NOMO-1 treated with DMSO at 0.1 percent for 48 hours (cell line): ENCODE data around the gene KCNG2.
A peak's percentile ranks its signal among the peaks of the same experiment; 100 is the strongest.

Experiments
- DNase-seq: peaks from one replicate; lab custom pipeline; 2025; ENCODE audit not compliant: unreplicated experiment; lab: John Stamatoyannopoulos, UW

Gene KCNG2

DNA sequence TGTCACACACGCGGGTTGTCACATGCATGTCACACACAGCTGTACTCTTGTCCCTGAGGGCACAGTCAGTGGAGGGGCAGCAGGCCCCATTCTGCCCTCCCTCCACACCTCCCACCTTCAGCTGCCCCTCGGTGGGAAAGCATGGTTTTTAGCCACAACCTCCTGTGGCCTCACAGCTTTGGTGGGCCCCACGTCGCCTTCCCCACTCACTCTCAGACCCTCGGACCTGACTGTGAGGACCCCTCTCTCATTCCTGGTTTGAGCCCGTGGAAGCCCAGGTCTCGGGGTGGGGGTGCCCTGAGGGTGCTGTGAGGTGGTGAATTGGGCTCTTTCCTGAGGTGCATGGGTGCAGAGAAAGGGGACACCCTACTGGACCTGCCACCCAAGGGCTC is 19.9 kb downstream of the KCNG2 start:
- DNase-seq: no peak

DNA sequence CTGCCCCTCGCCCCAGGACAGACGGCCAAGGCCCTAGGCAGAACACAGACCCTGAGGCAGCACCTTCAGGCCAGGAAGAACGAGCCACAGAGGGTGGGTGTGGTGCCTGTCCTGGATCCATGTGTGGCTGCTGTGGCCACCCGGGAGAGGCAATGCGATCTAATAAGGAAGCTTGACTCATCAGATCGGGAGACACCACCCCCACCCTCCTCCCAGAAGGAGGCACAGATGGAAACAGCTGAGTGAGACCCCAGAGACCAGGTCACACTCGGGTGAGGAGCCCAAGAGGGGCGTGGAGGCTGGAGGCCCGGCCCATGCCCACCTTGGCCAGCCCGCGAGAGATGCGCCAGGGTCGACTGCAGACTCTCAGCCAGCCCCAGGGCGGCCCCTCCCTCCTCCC is 20.3 kb downstream of the KCNG2 start:
- no peak for DNase-seq

DNA sequence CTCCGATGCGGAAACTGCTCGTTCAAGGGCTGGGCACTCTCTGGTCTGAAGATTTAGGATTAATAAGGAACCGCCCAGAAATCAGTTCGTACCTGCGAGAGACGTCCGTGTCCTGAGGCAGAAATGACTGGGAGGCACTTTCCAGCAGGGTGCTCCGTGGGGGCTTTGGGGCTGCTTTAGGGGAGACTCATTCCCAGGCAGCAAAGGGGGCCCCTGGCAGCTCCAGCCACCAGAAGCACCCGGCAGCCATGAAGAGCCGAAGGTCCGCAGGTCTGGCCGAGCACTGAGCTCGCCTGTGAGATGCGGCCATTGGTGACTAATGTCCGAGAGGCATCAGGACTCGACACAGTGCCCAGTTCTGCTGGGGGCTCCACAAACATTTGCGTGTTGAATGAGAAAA is 20.9 kb downstream of the KCNG2 start:
- DNase-seq: no peak

DNA sequence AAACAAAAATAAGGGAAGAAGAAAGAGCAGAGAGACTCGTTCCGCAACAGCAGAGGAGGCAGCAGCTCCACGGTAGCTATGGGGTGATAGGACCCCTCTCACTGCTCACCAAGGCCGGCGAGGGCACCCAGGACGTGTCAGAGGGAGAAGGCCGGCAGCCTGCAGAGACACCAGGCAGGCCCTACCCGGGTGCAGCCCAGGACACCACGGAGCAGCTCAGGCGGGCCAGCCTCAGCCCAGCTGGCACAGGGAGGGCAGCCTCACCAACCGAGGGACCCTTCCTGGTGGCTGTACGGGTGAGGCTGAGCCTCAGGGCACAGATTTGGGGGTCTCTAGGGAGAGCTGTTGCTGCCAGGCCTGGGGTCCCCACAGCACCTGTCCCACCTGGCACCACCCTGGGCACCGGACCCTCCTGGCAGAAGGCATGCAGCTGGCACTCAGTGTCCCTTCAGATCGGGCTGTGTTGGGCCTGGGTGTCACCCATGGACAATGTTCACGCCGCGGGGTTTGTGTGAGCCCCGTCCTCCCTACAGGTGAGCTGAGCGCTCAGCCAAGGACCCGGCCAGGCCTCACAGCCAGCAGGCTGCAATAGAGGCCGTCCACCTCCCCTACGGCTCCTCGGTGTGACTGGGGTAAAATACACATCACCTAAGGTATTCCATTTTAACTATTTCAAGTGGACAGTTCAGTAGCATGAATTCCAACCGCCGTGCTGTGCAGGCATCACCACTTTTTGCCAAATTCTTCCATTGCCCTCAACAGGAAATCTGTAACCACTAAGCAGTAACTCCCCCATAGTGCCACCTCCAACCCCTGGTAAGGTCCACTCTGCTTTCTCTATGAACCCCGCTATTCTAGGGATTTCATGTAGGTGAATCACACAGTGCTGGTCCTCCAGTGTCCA is 21.6 kb downstream of the KCNG2 start:
- no peak for DNase-seq

DNA sequence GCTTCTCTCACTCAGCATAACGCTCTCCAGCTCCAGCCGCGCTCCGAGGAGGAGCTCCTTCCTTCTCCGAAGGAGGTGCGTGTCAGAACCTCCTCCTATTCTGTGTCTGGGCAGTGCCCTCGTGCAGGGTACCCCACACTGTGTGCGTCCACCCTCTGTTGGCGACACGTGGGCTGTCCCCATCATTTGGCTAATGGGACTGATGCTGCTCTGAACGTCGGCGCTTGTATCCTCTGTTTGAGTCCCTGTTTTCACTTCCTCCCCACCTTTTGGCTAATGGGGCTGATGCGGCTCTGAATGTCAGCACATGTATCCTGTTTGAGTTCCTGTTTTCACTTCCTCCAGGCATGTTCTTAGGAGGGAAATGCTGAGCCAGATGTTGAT is 22.2 kb downstream of the KCNG2 start:
- peak; percentile 96 for DNase-seq

DNA sequence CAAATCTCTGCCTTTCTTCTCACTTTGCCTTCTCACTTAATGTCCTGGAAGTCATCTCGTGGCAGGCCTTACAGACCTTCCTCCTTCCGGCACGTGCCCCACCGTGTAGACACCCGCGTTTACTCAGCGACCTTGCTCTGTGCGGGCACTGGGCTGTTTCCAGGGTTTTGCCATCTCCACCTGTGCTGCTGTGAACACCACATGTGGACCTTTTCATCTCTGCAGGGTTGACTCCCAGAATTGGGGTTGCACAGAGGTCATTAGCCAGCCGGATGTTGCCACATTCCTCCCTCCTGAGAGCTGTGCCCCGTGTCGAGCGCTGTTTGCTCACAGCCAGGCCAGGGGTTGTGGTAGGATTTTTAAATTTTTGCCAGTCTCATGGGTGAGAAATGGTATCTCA is 25.4 kb downstream of the KCNG2 start:
- DNase-seq: peak; percentile 28

DNA sequence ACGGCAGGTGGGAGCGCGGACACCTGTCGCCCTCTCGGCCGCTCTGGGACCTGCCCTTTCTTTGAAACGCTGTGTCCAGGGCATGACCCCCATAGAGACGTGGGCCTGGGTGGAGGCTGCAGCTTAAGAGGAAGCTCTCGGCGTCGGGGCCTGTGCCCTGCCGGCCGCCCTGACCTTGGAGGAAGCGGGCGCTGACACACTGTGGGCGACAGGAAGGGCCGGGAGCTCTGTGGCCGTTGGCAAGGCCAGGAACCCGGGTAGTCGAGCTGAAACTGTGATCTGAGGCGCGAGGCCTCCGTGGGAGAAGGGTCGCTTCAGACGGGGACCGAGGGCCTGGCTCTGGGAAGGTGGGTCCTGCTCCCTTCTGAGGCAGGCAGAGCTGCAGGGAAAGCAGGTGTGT is 28.2 kb downstream of the KCNG2 start:
- DNase-seq: no peak

DNA sequence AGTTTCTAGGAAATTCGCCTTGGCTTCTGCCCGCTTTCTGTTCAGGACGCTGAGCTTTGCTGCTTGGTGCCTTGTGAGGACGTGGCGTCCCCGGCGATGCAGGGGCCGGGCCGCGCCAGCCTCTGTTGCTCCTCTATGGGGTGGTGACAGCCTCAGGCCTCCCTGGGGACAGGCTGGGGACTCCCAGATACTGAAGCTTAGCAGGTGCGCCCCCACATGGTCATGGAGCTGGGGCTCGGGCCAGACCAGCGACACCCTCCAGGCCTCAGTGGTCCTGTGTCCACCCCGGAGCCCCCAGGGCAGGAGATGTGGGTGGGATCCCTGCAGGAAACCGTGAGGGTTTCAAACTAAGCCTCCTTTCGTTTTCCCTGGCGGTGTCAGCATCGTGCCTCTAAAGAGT is 29.2 kb downstream of the KCNG2 start:
- no peak for DNase-seq

DNA sequence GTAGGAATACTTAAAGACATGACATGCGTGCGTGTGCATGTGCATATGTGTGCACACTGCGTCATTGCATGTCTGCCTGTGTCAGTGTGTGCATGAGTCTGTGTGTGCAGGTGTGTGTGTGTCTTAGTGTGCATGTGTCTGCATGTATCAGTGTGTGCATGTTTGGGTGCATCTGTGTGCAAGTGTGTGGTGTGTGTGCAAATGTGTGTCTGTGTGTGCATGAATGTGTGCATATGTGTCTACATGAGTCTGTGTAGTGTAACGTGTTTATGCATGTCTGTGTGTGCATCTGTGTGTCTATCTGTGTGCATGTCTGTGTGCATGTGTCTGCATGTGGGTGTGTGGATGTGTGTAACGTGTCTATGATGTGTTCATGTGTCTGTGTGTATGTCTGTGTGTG is 30.5 kb downstream of the KCNG2 start:
- no peak for DNase-seq

DNA sequence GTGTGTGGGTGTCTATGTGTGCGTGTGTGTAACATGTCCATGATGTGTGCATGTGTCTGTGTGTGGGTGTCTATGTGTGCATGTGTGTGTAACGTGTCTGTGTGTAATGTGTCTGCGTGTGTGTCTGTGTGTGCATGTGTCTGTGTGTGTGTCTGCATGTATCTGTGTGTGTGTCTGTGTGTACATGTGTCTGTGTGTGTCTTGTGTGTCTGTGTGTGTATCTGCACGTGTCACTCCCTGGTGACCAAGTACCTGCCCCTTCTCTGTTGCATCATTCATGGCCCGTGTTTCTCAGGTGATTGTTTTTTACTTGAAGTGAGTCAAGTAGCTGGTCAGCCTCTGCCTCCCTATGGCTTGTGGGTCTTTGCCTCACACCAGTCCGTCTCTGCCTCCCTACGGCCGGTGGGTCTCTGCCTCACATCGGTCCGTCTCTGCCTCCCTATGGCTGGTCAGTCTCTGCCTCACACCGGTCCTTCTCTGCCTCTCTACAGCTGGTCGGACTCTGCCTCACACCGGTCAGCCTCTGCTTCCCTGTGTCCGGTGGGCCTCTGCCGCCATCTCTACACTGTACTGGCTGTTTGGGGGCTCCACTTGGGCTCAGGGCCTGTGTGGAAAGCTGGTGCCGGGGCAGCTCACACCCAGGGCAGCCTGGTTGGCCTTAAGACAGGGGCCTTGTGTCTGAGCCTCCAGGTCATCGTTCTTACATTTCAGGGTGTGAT is 31.6 kb downstream of the KCNG2 start:
- DNase-seq: no peak

DNA sequence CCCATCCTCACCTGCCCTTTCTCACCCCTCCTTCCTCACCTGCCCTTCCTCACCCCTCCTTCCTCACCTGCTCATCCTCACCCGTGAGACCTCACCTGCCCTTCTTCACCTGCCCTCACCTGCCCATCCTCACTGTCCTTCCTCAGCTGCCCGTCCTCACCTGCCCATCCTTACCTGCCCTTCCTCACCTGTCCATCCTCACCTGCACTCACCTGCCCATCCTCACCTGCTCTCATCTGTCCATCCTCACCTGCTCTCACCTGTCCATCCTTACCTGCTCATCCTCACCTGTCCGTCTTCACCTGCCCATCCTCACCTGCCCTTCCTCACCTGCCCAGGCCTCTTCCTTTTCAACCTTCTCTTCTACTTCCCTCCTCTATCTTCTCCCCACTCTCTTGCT is 34.4 kb downstream of the KCNG2 start:
- DNase-seq: no peak

DNA sequence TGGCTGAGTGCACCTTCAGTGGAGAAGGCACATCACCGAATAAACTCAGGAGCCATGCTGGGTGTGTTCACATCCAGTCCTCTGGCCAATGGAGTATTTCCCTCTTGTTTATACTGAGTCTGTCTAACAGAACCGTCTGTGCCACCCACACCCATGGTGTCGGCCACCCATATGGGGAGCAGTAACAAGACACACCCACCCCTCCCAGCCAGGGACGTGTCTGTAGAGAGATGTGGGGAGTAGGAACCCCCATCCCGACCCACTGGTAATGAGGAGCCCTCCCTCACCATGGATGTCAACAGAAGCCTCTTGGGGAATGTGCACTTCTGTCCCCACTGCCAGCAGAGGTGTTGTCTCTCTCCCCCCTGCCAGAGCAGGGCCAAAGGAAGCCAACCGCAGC is 37.1 kb downstream of the KCNG2 start:
- DNase-seq: no peak

DNA sequence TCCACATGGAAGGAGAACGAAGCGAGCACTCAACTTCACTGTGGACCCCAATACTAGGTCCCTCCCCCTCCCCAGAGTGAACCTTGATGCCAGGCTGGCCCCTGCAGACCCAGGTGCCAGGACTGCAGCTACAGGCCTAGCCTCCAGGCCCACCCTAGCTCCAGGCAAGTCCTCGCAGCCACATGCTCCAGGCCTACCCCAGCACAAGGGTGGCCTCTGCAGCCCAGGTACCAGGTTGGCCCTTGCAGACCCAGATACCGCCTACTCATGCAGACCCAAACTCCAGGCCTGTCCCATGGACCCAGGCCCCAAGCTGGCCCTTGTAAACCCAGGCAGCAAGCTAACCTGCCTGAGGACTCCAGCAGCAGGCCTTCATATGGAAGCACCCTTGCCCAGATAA is 44.2 kb downstream of the KCNG2 start:
- DNase-seq: no peak

DNA sequence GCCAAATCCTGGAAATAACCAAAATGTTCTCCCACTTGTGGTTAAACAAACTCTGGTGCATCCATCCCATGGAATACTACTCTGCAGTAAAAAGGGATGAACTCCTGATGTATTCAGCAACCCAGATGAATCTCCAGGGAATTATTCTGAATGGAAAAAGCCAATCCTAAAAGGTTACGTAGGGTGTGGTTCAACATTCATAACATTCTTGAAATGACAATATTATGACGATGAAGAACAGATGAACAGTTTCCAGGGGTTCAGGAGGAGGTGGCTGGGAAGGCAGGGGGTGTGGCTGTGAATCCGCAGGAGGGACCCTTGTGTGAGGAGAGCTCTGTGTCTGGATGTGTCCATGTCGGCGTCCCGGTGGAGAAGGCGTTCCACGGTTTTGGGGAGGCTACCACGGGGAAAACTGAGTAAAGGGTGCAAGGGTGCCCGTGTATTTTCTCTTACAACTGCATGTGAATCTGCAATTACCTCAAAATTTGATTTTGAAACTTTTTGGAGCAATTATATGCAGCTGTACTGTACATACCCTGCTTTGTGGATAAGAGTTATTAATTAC is 47.3 kb downstream of the KCNG2 start:
- no peak for DNase-seq

DNA sequence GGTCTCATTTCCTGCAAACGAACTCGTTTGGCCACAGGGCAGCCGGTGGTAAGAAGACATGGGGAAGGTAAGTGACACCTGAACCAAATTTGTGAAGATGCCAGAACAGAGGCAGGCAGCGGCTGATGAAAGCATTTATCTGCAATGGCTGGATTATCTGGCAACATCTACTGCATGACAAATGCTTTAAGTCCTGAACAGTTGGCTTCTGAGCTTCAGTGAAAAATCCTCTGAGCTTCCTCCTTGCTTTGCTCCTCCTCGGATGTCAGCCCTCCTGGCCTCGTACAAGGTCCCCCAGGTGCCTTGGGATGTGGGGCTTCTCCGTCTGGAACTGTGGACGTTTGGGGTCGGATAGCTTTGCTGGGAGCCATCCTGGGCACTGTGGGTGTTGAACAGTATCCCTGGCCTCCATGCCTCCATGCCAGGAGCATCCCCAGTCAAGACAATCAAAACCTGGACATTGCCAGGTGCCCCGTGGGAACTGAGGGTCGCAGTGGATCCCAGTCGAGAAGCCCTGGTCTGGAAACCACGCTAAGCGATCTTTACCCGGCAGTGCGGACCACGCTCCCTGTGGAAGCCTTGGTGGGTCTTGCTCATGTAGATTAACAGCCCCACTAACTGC is 49.3 kb downstream of the KCNG2 start:
- no peak for DNase-seq

DNA sequence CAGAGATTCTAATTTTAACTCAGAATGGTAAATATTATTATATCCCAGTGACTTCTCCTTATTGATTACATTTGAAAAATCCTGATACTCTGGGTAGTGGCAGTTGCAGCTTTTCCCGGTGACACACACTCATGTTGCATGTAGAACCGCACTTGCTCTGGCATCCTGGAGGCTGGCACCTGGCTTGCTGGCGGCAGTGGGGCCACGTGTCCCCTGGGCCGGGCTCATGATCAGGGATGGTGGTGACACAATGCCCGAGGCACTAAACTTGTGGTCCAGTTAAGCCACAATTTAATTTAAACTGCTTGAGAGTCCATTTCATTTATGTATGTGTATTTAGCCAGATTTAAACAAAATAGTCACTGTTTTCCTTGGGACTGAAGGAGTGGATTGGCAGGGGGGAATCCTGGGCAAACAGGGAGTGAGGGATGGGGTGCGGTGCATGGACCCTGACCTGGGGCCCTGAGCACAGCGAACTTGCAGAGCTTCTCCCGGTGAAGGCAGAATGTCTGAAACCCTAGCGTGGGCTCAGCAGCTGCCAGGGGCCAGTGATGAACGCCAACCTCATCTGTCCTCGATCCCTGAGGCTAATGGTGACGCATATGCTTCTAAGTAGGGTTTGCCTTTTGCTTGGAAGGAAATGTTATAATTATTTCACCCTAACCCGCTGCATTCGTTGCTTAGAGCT is 50.0 kb downstream of the KCNG2 start:
- no peak for DNase-seq

DNA sequence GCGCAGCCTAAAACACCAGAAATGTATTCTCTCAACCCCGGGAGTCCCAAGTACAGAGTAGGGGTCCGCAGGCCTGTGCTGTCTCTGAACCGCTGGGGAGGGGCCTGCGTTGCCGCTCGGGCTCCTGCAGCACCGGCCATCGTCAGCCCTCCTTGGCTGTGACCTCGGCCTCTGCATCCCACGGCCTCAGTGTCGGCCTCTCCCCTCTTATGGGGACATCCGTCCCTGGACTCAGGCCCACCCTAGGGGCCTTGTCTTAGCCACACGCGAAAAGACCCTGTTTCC is 50.5 kb downstream of the KCNG2 start:
- DNase-seq: no peak

DNA sequence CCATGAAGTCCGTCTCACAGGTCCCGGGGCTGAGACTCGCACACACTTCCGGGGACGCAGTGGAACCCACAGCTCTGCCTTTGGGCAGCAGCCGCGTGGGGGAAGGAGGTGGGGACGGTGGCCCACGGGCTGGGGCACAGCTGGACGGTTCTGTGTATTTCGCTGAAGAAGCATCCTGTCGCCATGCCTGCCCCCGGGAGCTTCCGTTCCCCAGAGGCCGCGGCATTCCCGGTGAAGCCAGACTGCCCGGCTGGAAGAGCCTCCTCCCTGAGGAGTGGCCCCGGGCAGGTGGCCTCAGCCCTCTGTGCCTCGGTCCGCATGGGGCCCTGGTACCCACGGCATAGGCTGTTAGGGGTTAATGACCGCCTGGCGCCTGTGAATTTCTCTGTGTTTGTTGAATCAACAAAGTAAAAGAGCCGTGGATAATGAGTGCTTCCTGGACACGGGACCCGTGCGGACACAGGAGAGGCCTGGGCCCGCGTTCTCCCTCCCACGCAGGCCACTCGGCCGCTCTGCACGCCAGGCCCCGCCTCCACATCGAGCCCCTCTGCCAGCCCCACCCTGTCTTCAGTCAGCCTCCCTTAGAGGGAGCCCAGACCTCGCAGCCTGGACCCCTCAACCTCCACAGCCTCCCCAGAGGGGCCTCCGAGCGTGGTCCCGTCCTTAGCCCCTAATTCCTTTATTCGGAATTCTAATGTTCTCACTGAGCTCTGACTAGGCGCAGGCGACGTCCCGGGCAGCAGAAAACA is 51.0 kb downstream of the KCNG2 start:
- no peak for DNase-seq

DNA sequence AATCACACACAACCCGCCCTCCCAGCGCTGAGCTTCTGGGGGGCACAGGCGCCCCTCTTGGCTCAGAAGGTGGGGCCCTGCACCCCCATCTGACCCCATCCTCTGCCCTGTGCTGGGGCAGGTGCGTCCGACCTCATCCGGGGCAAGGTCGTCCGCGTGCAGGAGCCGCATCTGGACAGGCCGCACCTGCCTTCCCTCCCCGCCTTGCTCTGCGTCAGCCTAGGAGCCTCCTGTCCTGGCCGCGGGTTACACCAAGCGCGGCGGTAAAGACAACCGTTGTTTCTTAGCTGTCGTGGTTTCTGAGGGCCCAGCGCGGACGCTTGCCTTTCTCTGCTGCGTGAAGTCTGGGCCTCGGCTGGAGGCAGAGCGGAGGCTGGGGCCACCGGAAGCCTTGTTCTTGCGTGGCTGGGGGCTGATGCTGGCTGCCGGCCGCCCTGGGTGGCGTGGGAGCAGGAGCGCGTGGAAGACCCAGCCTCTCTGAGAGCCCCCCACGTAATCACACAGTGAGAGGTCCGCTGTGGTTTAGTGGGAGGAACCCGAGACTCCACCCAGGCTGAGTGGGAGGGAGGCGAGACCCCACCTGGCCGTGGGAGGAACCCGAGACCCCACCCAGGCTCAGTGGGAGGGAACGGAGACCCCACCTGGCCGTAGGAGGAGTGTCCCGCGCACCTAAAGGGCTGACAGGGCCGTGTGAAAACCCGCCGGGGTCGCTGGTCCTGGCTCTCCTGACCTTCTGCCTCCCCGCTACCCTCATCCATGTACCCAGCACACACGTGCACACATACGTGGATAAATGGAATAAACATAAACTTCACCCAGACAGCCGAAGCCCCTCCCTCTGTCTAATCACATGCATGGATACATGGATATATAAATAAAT is 51.8 kb downstream of the KCNG2 start:
- no peak for DNase-seq

DNA sequence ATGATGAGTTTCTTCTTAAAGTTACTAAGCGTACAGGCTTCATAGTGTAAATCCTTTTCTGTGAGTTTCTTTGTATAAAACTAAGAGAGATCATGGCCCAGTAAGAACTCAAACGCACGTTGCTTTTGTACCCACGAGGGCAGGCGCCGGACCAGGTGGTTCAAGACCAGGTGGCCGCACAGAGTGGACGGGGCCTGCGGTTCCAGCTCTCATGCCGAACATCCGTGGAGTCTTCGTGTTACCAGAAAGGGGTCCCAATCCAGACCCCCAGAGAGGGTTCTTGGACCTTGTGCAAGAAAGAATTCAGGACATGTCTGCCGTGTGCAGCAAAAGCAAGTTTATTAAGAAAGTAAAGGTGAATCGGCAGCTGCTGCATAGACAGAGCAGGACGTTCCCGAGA is 53.0 kb downstream of the KCNG2 start:
- DNase-seq: no peak
